K562 (cell line): Measurements from ENCODE around the gene VANGL1. TPM values are rescaled to one million over a fixed set of nuclear protein-coding genes. Genes with fewer than 3 reads are reported as not detected.

Experiments
- ARID1B ChIP-seq: fragments of 450-650 bp; IDR thresholded peaks from 2 replicates; pipeline ENCODE4 v1.6.1; 2016; ENCODE audit warnings: antibody characterized with exemption, mild to moderate bottlenecking, inconsistent platforms
- ATF1 ChIP-seq, 2 experiments: fragments of 450-650 bp in 1 of 2; IDR thresholded peaks; 2 replicates each; pipeline ENCODE4 v1.6.1; 2016; ENCODE audit warnings: missing compliant biosample characterization in 1 of 2, missing genetic modification characterization in 1 of 2
- ATF2 ChIP-seq: sonication (generic); formaldehyde crosslinking; IDR thresholded peaks from 2 replicates; pipeline ENCODE4 v1.8.1; 2022; ENCODE audit warnings: missing genetic modification reagents
- BCL6 ChIP-seq: fragments of 250-450 bp; sonication (Bioruptor Pico); IDR thresholded peaks from 2 replicates; pipeline ENCODE4 v1.4.0; 2020
- BHLHE40 ChIP-seq: IDR thresholded peaks from 2 replicates; pipeline ENCODE4 v1.6.1; 2011; ENCODE audit warnings: low read length, improper control_type of control experiment
- BMI1 ChIP-seq: fragments of 150-350 bp; IDR thresholded peaks from 2 replicates; pipeline ENCODE4 v1.6.1; 2014; ENCODE audit warnings: low read length
- CBFA2T3 ChIP-seq: fragments of 450-650 bp; IDR thresholded peaks from 2 replicates; pipeline ENCODE4 v1.6.1; 2017
- EHMT2 ChIP-seq: fragments of 450-650 bp; IDR thresholded peaks from 2 replicates; pipeline ENCODE4 v1.6.1; 2018; ENCODE audit warnings: antibody characterized with exemption
- ELF2 ChIP-seq: fragments of 250-450 bp; sonication (Bioruptor Pico); IDR thresholded peaks from 2 replicates; pipeline ENCODE4 v1.5.0; 2021; ENCODE audit warnings: mild to moderate bottlenecking
- KAT2B ChIP-seq: IDR thresholded peaks from one replicate; pipeline ENCODE4 v1.6.1; 2012; ENCODE audit warnings: low read depth, mild to moderate bottlenecking, control low read depth, inconsistent platforms, low read length, moderate library complexity
- NR1H2 ChIP-seq: sonication (generic); formaldehyde crosslinking; IDR thresholded peaks from 2 replicates; pipeline ENCODE4 v1.4.0; 2020; ENCODE audit warnings: mild to moderate bottlenecking, missing genetic modification reagents
- POLR2G ChIP-seq: fragments of 200-400 bp; formaldehyde crosslinking; IDR thresholded peaks from 2 replicates; pipeline ENCODE4 v1.6.1; 2017; ENCODE audit warnings: low read depth, mild to moderate bottlenecking, antibody characterized with exemption, low read length, moderate library complexity
- PTRF ChIP-seq: fragments of 450-650 bp; IDR thresholded peaks from 2 replicates; pipeline ENCODE4 v1.6.1; 2016; ENCODE audit warnings: mild to moderate bottlenecking, missing genetic modification characterization, missing compliant biosample characterization
- RHOXF2B ChIP-seq: fragments of 250-450 bp; sonication (Bioruptor Pico); conservative IDR thresholded peaks from 2 replicates; pipeline ENCODE4 v1.5.1; 2021
- RNF219 ChIP-seq: fragments of 250-450 bp; sonication (Bioruptor Pico); IDR thresholded peaks from 2 replicates; pipeline ENCODE4 v1.5.0; 2022; ENCODE audit warnings: mild to moderate bottlenecking
- RUNX1 ChIP-seq: sonication (generic); IDR thresholded peaks from 2 replicates; pipeline ENCODE4 v1.6.1; 2016; ENCODE audit warnings: antibody characterized with exemption, low read depth
- SMARCE1 ChIP-seq: fragments of 450-650 bp; IDR thresholded peaks from 2 replicates; pipeline ENCODE4 v1.7.1; 2016; ENCODE audit warnings: mild to moderate bottlenecking
- SREBF2 ChIP-seq: sonication (generic); formaldehyde crosslinking; IDR thresholded peaks from 2 replicates; pipeline ENCODE4 v1.4.0; 2020; ENCODE audit warnings: mild to moderate bottlenecking, missing genetic modification reagents
- SRSF7 ChIP-seq: fragments of 200-400 bp; formaldehyde crosslinking; optimal IDR thresholded peaks from 2 replicates; pipeline ENCODE3; 2017; ENCODE audit warnings: mild to moderate bottlenecking, low read depth, low read length
- TAL1 ChIP-seq: fragments of 450-650 bp; IDR thresholded peaks from 2 replicates; pipeline ENCODE4 v1.6.1; 2016; ENCODE audit warnings: mild to moderate bottlenecking
- TBP ChIP-seq: optimal IDR thresholded peaks from 2 replicates; pipeline ENCODE3; 2011; ENCODE audit warnings: low read depth, low read length, improper control_type of control experiment
- XRCC3 ChIP-seq: fragments of 450-650 bp; IDR thresholded peaks from 2 replicates; pipeline ENCODE4 v1.6.1; 2017; ENCODE audit warnings: mild to moderate bottlenecking, moderate library complexity
- XRCC4 ChIP-seq: IDR thresholded peaks from one replicate; pipeline ENCODE4 v1.6.1; 2011; ENCODE audit not compliant: insufficient read depth, insufficient read length; ENCODE audit errors: extremely low read depth
- polyA plus RNA-seq, 8 experiments: library from polyadenylated mRNA; depleted of rRNA in 4 of 8; stranded (reverse) in 5 of 8; unstranded in 3 of 8; fragments of >200 nt; fragmentation: Nextera tagmentation in 2 of 8; fragmentation: Illumina TruSeq in 1 of 8; extraction: Ambion mirVana in 2 of 8; extraction: Trizol in 1 of 8; gene quantifications; 2 replicates each; pipeline versions ENCODE4 v1.2.1 to v1.2.3, GENCODE V29; 2011 to 2014; ENCODE audit warnings: inconsistent platforms in 1 of 8, missing spikeins in 1 of 8
- total RNA-seq, 7 experiments: library from RNA; depleted of rRNA in 6 of 7; stranded (reverse); fragments of >200 nt in 6 of 7; fragmentation: Illumina TruSeq in 2 of 7; extraction: Trizol in 2 of 7; gene quantifications; 2 replicates each; pipeline versions ENCODE4 v1.2.1 to v1.2.3, GENCODE V29; 2011 to 2021; ENCODE audit warnings: low replicate concordance in 1 of 7
- TF ChIP-seq, protein P1 (sequence below): sonication (generic); formaldehyde crosslinking; IDR thresholded peaks from 2 replicates; pipeline ENCODE4 v1.8.1; 2023; ENCODE audit warnings: mild to moderate bottlenecking, missing genetic modification reagents, moderate library complexity
- TF ChIP-seq, protein P2 (sequence below): sonication (generic); formaldehyde crosslinking; IDR thresholded peaks from 2 replicates; pipeline ENCODE4 v1.8.0; 2022; ENCODE audit warnings: missing genetic modification reagents, mild to moderate bottlenecking, moderate library complexity, borderline replicate concordance
- TF ChIP-seq, protein P3 (sequence below): conservative IDR thresholded peaks from 2 replicates; pipeline ENCODE4 v1.6.1; 2011; ENCODE audit warnings: low read depth, mild to moderate bottlenecking, low read length; ENCODE audit not compliant: control insufficient read depth

VANGL1 gene
- total and polyA plus RNA-seq, 9 of the 15 experiments (the other 6 are each of a cell fraction or from before 2014, with no cell fraction given), result 0.90 to 12.8 (median 9.6) TPM

DNA sequence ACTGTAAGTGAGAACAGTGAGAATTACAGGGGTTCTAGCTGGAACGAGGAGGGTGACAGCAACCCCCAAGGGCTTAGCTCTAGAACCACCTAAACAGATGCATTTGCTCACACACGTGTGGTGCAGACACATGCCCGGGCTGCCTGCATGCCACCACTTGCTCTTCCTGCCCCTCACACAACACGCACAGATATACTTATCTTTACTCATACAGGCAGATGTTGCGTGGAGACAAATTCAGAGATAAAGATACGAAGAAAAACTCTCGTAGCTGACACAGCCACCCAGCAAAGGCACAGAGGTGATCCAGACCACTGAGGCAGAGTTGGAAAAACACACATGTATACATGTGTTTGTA lies 13.5 kb downstream of the VANGL1 start (continued):
- TF ChIP-seq RNF219 (CRISPR knock-in tag) (no peak), XRCC3 (no peak), PTRF (tag) (no peak), KAT2B (no peak), ELF2 (CRISPR knock-in tag) (no peak), RUNX1 (no peak), EHMT2 (no peak), RHOXF2B (CRISPR knock-in tag) (no peak), SMARCE1 (0 out of 2 replicates have a peak, but pooled peaks have one; percentile 15), BCL6 (CRISPR knock-in tag) (no peak), BHLHE40 (peak; percentile 34; the same call in 1 of the 2 replicates), NR1H2 (CRISPR knock-in tag) (no peak), CBFA2T3 (peak; percentile 73), SRSF7 (no peak), ATF2 (CRISPR knock-in tag) (no peak), BMI1 (no peak), TBP (no peak), ATF1 (CRISPR knock-in tag; IDR thresholded peaks at IDR 0.05) (no peak), ATF1 (tag; IDR thresholded peaks at IDR 0.05) (no peak), XRCC4 (no peak), TAL1 (peak; percentile 55), ARID1B (peak; percentile 78), POLR2G (no peak), SREBF2 (CRISPR knock-in tag) (no peak)
- TF ChIP-seq, protein P1, sequence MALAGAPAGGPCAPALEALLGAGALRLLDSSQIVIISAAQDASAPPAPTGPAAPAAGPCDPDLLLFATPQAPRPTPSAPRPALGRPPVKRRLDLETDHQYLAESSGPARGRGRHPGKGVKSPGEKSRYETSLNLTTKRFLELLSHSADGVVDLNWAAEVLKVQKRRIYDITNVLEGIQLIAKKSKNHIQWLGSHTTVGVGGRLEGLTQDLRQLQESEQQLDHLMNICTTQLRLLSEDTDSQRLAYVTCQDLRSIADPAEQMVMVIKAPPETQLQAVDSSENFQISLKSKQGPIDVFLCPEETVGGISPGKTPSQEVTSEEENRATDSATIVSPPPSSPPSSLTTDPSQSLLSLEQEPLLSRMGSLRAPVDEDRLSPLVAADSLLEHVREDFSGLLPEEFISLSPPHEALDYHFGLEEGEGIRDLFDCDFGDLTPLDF (CRISPR knock-in tag), result no peak
- TF ChIP-seq, protein P2, sequence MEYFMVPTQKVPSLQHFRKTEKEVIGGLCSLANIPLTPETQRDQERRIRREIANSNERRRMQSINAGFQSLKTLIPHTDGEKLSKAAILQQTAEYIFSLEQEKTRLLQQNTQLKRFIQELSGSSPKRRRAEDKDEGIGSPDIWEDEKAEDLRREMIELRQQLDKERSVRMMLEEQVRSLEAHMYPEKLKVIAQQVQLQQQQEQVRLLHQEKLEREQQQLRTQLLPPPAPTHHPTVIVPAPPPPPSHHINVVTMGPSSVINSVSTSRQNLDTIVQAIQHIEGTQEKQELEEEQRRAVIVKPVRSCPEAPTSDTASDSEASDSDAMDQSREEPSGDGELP (CRISPR knock-in tag), result no peak
- TF ChIP-seq, protein P3, sequence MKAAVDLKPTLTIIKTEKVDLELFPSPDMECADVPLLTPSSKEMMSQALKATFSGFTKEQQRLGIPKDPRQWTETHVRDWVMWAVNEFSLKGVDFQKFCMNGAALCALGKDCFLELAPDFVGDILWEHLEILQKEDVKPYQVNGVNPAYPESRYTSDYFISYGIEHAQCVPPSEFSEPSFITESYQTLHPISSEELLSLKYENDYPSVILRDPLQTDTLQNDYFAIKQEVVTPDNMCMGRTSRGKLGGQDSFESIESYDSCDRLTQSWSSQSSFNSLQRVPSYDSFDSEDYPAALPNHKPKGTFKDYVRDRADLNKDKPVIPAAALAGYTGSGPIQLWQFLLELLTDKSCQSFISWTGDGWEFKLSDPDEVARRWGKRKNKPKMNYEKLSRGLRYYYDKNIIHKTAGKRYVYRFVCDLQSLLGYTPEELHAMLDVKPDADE, result no peak
